ENCODE data around the gene THSD7B.
A peak's percentile ranks its signal among the peaks of the same experiment; 100 is the strongest.
"Not testable (repeated sequence)": the region's sequence is repeated elsewhere in the genome, so short reads cannot be mapped to it uniquely, and the experiment has no call there.

THSD7B gene

GRCh38 chr2:137437386-137437785 is 672.0 kb downstream of the THSD7B start:
- no peak for DNase-seq

- no peak for DNase-seq
Observed at GRCh38 chr2:137444970-137445369, 679.6 kb downstream of the THSD7B start.

- no peak for DNase-seq
Observed at GRCh38 chr2:137449454-137449853, 684.1 kb downstream of the THSD7B start.

GRCh38 chr2:137454886-137455285 is 689.5 kb downstream of the THSD7B start:
- DNase-seq = no peak

GRCh38 chr2:137467246-137467862 is 702.0 kb downstream of the THSD7B start:
- DNase-seq = peak; percentile 2

DNA sequence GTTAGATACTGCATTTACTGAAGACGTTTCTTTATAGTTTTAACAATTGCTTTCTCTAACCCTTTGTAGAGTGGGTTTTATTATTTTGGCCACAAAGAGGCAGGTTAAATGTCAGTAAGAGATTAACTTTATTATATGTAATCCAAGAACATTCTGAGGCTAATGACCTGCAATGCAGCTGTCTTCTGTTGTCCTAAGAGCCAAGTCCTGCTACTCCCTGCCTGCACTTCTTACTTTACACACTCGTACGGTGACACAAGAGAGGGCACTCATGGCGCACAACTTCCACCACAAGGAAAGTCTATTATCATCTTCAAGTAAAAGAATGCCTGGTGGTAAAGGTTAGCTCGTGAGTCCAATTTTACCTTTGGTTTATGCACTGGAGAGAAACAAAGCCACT is 727.9 kb downstream of the THSD7B start:
- no peak for DNase-seq

DNA sequence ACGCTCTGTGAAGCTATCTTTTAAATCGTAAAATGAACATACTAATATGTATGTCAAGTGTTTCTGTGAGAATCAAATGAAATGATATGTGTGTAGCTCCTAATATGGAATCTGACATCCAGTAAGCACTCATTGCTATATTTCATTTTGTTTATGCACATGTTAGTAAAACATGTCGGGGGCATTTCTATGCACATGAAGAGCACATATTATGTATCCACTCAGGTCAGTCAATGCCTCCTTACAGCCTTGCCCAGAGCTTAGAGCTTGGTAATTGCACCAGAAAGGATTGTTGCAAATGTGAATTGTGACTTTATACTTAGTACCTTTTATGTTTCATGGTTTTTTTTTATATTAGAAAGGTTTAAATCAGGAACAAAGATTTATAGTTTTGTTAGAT is 735.3 kb downstream of the THSD7B start:
- no peak for DNase-seq

DNA sequence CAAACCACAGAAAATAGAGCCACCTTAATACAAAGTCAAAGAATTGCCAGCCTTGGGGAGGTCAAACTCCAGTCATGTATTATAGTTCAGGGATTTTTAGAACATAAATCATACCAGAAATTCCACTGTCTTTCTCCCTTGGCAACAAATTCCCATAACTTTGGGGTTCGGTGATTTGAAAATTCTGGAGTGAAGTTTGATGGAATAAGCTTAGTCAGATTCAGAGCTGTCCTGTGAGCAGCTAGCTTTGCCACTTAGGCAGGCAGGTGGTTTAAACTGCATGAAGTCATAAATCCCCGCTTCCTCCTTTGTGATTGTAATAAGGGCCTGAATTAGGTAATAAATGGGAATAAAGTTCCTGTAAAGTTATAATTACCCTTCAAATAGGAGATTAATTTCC is 741.9 kb downstream of the THSD7B start:
- no peak for DNase-seq

DNA sequence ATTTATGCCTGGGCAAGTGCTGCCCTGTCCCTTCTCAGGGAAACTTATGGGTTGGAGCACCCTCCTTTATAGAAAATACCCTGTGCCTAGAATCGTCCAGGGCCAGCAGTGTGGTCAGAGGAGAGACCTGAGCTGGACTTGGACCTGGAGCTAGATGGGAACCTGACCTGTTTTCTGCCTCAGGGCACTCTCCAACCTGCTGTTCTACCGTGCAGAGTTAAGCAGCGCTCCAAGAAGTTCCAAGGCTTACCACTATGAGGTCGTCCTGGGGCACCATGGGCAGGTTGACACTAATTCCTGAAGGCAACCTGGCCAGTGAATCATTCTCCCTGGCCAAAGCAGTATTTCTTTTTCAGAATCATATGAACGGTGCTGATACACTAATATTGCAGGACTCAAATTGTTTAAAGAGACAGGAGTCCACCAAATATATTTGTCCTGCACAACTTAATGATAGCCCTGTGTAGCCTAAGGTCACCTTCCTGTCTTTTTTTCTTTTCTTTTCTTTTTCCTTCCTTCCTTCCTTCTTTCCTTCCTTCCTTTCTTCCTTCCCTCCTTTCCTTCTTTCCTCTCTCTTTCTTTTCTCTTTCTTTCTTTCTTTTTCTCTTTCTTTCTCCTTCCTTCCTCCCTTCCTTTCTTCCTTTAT is 743.5 kb downstream of the THSD7B start:
- no peak for DNase-seq

GRCh38 chr2:137511526-137511925 is 746.2 kb downstream of the THSD7B start:
- no peak for DNase-seq

- DNase-seq = no peak
Observed at GRCh38 chr2:137521653-137522619, 756.6 kb downstream of the THSD7B start.

DNA sequence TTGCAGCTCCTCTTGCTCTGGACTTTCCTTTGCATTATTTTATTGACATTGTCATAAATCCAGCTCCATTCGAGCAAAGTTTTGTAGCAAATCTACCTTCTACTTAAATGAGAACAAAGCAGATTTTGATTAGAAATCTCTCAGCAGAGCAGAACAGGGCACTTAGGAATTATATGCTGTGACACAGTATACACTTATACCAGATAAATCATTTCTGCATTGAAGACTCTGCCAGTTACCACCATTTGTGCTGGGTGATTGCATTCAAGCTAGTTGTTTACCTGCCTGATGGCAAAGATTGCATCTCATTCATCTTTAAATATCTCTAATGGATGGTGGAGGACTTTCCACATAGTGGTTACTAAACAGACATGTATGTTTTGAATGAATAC is 757.3 kb downstream of the THSD7B start:
- no peak for DNase-seq

DNA sequence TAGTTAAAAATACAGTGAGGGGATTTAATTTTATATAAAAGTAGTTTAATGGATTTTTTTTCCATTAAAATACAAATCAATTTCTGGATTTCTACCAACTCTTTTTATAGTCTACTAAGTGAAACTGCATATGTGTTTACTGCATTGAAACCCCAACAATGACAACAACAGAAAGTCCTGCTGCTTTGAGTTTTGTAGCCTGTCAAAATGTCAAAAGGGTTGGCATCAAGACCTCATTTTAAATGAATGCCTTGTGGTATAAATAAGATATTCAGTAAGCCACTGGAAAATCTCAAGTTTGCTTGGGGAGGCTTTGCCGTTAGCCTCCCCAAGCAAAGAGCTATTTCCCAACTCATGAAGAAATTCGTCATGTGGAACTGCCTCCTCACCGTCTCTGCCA is 758.6 kb downstream of the THSD7B start:
- no peak for DNase-seq

DNA sequence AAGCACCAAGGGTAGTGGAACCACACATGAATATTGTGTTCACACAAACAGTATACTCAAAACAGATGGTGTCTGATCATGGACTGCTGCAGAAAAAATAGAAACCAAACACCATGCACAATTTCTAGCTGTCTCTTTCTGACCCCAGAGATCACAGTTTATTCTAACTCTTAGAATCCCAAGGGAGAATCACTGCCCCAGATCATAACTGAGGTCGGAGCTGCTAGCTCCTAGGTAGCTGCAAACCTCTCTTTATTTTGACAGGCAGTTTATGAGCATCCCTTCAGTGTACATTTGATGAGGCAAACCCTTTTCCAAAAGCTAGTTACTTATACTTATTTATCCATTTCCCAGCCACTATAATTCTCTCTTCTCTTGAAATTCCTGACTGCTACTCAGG is 759.8 kb downstream of the THSD7B start:
- DNase-seq = no peak

DNA sequence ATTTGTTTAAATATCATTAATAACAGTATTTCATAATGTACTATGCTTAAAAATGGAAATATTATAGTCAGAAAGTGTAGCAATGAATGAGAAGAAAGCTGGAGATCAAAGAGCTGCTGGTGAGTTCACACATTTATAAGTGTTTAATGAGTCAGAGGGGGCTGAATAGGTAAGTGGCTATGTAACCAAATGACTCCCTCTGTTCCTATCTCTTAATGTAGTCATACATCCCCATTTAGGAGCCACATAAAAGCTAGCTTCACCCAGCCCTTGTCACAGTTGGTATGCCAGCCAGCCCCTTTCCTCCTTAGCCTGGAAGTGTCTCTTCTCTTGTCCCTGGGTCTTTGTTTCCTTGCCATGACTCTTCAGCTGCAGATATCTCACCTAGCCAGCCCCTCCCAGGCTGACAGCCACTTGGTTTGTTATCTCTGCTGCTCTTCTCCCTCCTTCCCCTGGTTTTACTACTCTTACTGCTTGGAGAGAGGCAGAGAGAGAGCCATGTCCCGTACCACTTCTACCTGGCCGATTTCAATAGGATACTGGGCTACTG is 760.4 kb downstream of the THSD7B start:
- no peak for DNase-seq

DNA sequence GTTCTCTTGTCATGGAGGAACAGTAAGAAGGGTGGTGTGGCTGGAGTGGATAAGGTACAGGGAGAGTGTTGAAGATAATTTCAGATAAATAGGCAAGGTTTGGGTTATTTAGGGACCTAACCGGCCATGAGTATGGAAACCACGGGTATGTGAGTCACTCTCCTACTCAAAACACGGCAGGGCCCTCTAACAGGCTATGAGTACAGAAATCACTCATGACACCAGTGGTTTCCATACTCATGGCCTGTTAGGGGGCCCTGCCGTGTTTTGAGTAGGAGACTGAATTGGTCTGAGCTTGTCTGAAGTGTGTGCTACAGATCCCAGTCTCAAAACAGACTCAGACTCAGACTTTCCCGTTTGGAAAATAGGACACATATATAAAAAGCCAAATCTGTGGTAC is 770.6 kb downstream of the THSD7B start:
- DNase-seq = no peak

GRCh38 chr2:137539336-137539735 is 774.0 kb downstream of the THSD7B start:
- no peak for DNase-seq

GRCh38 chr2:137547842-137548241 is 782.5 kb downstream of the THSD7B start:
- no peak for DNase-seq

- DNase-seq = no peak
Observed at GRCh38 chr2:137566387-137566786, 801.0 kb downstream of the THSD7B start.

GRCh38 chr2:137570484-137570883 is 805.1 kb downstream of the THSD7B start:
- DNase-seq = no peak

GRCh38 chr2:137587834-137588233 is 822.5 kb downstream of the THSD7B start:
- not testable (repeated sequence) for DNase-seq

- DNase-seq = not testable (repeated sequence)
Observed at GRCh38 chr2:137588578-137588977, 823.2 kb downstream of the THSD7B start.

- DNase-seq = no peak
Observed at GRCh38 chr2:137590102-137590501, 824.8 kb downstream of the THSD7B start.
